MCF 10A (cell line): ENCODE measurements around the gene THRA. TPM values are rescaled to one million over a fixed set of nuclear protein-coding genes. Genes with fewer than 3 reads are reported as not detected.

Source experiments
- BruUV-seq: library from RNA; stranded (reverse); fragments of 400-500 nt; replicated peaks from 2 replicates; lab custom pipeline; 2021; lab: Mats Ljungman, UMichigan
- CTCF ChIA-PET: fragments of 300-600 bp; sonication (Branson Sonifier 250); formaldehyde crosslinking; extraction: SDS; loops from one replicate; lab custom pipeline; 2021; ENCODE audit warnings: antibody characterized with exemption, inconsistent platforms; lab: Yijun Ruan, JAX
- POLR2A ChIA-PET: fragments of 300-600, 350-650 bp; sonication (Branson Sonifier 250); formaldehyde crosslinking; extraction: SDS; loops from one replicate; lab custom pipeline; 2020; ENCODE audit warnings: antibody characterized with exemption, inconsistent platforms; lab: Yijun Ruan, JAX
- DNase-seq: peaks from one replicate; pipeline ENCODE4 v3.0.0-alpha.2; 2018; ENCODE audit not compliant: unreplicated experiment
- H3K27ac Mint-ChIP-seq: one replicate; pipeline ENCODE4 v1.8.0; 2022; ENCODE audit warnings: mild to moderate bottlenecking, low read depth, mixed read lengths; ENCODE audit not compliant: unreplicated experiment
- H3K27me3 Mint-ChIP-seq: one replicate; pipeline ENCODE4 v1.8.0; 2022; ENCODE audit warnings: mixed read lengths; ENCODE audit not compliant: insufficient read depth, unreplicated experiment
- H3K36me3 Mint-ChIP-seq: one replicate; pipeline ENCODE4 v1.8.0; 2022; ENCODE audit warnings: mild to moderate bottlenecking, moderate library complexity, mixed read lengths; ENCODE audit not compliant: insufficient read depth, unreplicated experiment
- H3K4me1 Mint-ChIP-seq: one replicate; pipeline ENCODE4 v1.8.0; 2022; ENCODE audit warnings: mixed read lengths; ENCODE audit not compliant: insufficient read depth, unreplicated experiment
- H3K4me3 Mint-ChIP-seq: one replicate; pipeline ENCODE4 v1.8.0; 2022; ENCODE audit warnings: mild to moderate bottlenecking, moderate library complexity, mixed read lengths; ENCODE audit not compliant: unreplicated experiment
- H3K9me3 Mint-ChIP-seq: one replicate; pipeline ENCODE4 v1.8.0; 2022; ENCODE audit warnings: mixed read lengths; ENCODE audit not compliant: unreplicated experiment
- CTCF ChIP-seq: fragments of 200-600 bp; IDR thresholded peaks from one replicate; pipeline ENCODE4 v1.8.0; 2022; ENCODE audit warnings: antibody characterized with exemption, mild to moderate bottlenecking; ENCODE audit not compliant: unreplicated experiment
- intact Hi-C: fragments of 100-400 bp; cut with micrococcal nuclease; formaldehyde crosslinking; loops from 2 replicates; pipeline ENCODE4 v1.14.1; 2022
- total RNA-seq: library from RNA; stranded (reverse); gene quantifications from 2 replicates; pipeline ENCODE4 v1.2.3, GENCODE V29; 2022

Gene THRA
- total RNA-seq, 1 experiment from 2014 or later = 6.4 TPM

DNA sequence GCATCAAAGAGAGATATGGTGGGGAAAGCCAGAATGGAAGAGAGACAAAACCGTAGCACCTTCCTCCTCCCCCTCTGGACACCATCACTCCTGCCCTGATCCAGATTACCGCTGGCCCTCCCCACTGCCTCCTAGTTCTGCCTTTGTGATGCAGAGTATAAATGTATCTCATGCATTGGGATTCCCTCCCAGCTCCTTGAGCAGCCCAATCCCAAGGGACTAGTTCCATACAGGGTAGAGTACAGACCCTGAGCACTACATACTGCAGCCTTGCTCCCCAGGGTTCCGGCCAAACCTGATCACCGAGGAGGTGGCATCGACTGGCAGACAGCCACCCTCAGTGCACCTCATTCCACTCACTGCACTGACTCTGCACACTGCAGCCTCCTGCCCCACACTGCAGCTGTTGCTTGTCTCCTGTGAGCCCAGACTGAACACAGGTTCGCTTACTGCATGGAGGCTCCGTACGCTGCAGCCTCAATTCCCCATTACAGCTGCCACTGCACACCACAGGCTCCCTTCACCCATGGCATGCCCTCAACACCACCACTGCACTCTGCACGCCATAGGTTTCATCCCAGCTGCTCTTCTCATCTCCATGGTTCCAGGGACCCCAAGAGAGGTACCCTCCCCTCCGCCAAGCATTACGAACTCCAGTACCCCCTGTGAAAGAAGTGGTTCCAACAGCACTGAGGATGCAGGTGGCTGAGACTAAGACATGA lies 1.7 kb upstream of the THRA start:
- DNase-seq = no peak
- peak overlapping the region; percentile 89 for H3K4me3 Mint-ChIP-seq
- ChIA-PET CTCF (interaction anchor here (0.5 to 12.2 kb wide), 7 partner anchors 14 to 508 kb away, joined by 3 to 131 read pairs (median 6); no protein-coding TSS in a partner anchor), POLR2A (interaction anchor here (1.1 to 2.8 kb wide), 3 partner anchors 38 to 79 kb away, joined by 3 to 7 read pairs (median 5); partner anchors contain the start of gene CASC3)
- no peaks in the 10 kb centered on the region for H3K9me3 Mint-ChIP-seq
- no peaks in the 10 kb centered on the region for H3K27me3 Mint-ChIP-seq
- no TSS peak for BruUV-seq
- no peaks in the 10 kb centered on the region for H3K36me3 Mint-ChIP-seq
- H3K4me1 Mint-ChIP-seq = peaks cover 29% of the 10 kb centered on the region
- no peak for TF ChIP-seq CTCF
- intact Hi-C loops = no loop called here
- H3K27ac Mint-ChIP-seq = no peak overlapping the region

GRCh38 chr17:40061609-40062038 lies 1.1 kb upstream of the THRA start:
- Mint-ChIP-seq H3K27me3 (no peaks in the 10 kb centered on the region), H3K4me1 (peaks cover 29% of the 10 kb centered on the region), H3K9me3 (no peaks in the 10 kb centered on the region), H3K36me3 (no peaks in the 10 kb centered on the region), H3K27ac (peak overlapping the region; percentile 39), H3K4me3 (peak overlapping the region; percentile 89)
- no TSS peak for BruUV-seq
- ChIA-PET CTCF (interaction anchor here (0.5 to 12.2 kb wide), 9 partner anchors 8 to 529 kb away, joined by 3 to 131 read pairs (median 3); partner anchors contain the start of gene MED24), POLR2A (interaction anchor here (0.7 to 2.8 kb wide), 4 partner anchors 44 to 922 kb away, joined by 3 to 7 read pairs (median 3); partner anchors contain the start of gene CASC3)
- DNase-seq = no peak
- no peak for TF ChIP-seq CTCF
- intact Hi-C loops = loop anchor here (2.0 kb wide), 1 partner anchor 25 kb away; no protein-coding TSS in a partner anchor

DNA sequence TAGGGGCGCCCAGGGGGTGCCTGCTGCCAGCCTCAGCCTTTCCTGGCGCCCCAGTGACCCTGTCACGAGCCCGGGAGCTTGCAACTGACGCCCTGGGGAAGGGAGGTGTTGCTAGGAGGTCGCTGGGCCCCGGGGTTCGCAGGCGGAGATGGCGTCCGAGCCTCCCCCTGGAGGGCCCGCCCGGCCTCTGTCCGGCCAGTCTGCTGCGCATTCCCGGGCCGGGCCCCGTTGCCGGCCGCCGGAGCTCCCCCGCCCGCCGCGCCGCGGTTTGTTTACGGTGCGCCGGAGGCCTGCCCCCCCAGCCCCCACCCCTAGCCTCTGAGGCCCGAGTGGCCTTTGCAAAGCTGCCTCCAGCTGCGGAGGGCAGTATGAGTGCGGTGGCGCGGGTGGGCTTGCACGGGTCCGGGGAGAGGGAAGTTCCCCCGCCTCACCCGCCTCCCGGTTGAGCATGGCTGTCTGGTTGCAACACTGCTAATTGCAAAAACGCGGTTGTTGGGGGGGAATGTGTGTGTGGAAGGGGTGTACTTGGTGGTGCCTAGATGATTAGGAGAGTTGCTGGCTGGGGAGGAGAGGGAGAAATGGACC lies 514 bp downstream of the THRA start:
- BruUV-seq = no TSS peak
- Mint-ChIP-seq H3K4me1 (peaks cover 37% of the 10 kb centered on the region), H3K4me3 (peak overlapping the region; percentile 89), H3K27me3 (no peaks in the 10 kb centered on the region), H3K9me3 (no peaks in the 10 kb centered on the region), H3K36me3 (no peaks in the 10 kb centered on the region), H3K27ac (peak overlapping the region; percentile 27)
- ChIA-PET CTCF (interaction anchor here (0.6 to 12.2 kb wide), 8 partner anchors 12 to 49 kb away, joined by 3 to 131 read pairs (median 8); partner anchors contain the start of gene NR1D1), POLR2A (interaction anchor here (0.6 to 7.9 kb wide), 12 partner anchors 9 to 281 kb away, joined by 3 to 99 read pairs (median 6); partner anchors contain the start of genes MED24 and NR1D1)
- DNase-seq = peak; percentile 35
- intact Hi-C loops = loop anchor here (1.0 to 2.0 kb wide), 2 partner anchors 24 to 50 kb away; no protein-coding TSS in a partner anchor
- no peak for TF ChIP-seq CTCF
